Astrocyte (in vitro differentiated cells and primary cell): ENCODE data around the gene CLCF1. TPM values are rescaled to one million over a fixed set of nuclear protein-coding genes. Genes with fewer than 3 reads are reported as not detected.

Experiments used
- DNase-seq: peaks from one replicate; pipeline ENCODE4 v3.0.0-alpha.2; 2010; ENCODE audit warnings: low read depth
- FAIRE-seq: peaks from 2 replicates; lab custom pipeline; 2011; peaks lifted over from hg19 to GRCh38; lab: Jason Lieb, UNC
- H2AFZ ChIP-seq: 2 replicates; pipeline ENCODE4 v1.6.0; 2012; ENCODE audit warnings: low read depth, low read length, inconsistent platforms
- H3K27ac ChIP-seq: 2 replicates; pipeline ENCODE4 v1.5.1; 2011; ENCODE audit warnings: low read depth, low read length, inconsistent platforms
- H3K27me3 ChIP-seq: 2 replicates; pipeline ENCODE4 v1.6.0; 2011; ENCODE audit warnings: low read length, inconsistent platforms; ENCODE audit not compliant: insufficient read depth
- H3K36me3 ChIP-seq: 2 replicates; pipeline ENCODE4 v1.5.1; 2011; ENCODE audit warnings: low read length, inconsistent platforms; ENCODE audit not compliant: insufficient read depth
- H3K4me1 ChIP-seq: 2 replicates; pipeline ENCODE4 v1.5.1; 2011; ENCODE audit warnings: low read length, inconsistent platforms; ENCODE audit not compliant: insufficient read depth
- H3K4me2 ChIP-seq: 2 replicates; pipeline ENCODE4 v1.6.0; 2012; ENCODE audit warnings: low read length, inconsistent platforms
- H3K4me3 ChIP-seq: 2 replicates; pipeline ENCODE4 v1.5.1; 2011; ENCODE audit warnings: low read depth, mild to moderate bottlenecking, low read length, inconsistent platforms; ENCODE audit not compliant: insufficient read depth
- H3K79me2 ChIP-seq: 2 replicates; pipeline ENCODE4 v1.6.0; 2012; ENCODE audit warnings: mild to moderate bottlenecking, low read length, inconsistent platforms; ENCODE audit not compliant: insufficient read depth
- H3K9ac ChIP-seq: 2 replicates; pipeline ENCODE4 v1.6.0; 2012; ENCODE audit warnings: mild to moderate bottlenecking, low read length, inconsistent platforms
- H3K9me3 ChIP-seq: 2 replicates; pipeline ENCODE4 v1.5.1; 2012; ENCODE audit warnings: low read depth, mild to moderate bottlenecking, low read length, inconsistent platforms; ENCODE audit not compliant: insufficient read depth
- H4K20me1 ChIP-seq: 2 replicates; pipeline ENCODE4 v1.6.0; 2012; ENCODE audit warnings: low read length, inconsistent platforms; ENCODE audit not compliant: insufficient read depth
- H3K27ac Mint-ChIP-seq: one replicate; pipeline ENCODE4 v1.8.0; 2021; ENCODE audit warnings: mild to moderate bottlenecking, mixed read lengths; ENCODE audit not compliant: unreplicated experiment
- H3K27me3 Mint-ChIP-seq: one replicate; pipeline ENCODE4 v1.8.0; 2021; ENCODE audit warnings: low read depth, mixed read lengths; ENCODE audit not compliant: unreplicated experiment
- H3K36me3 Mint-ChIP-seq: one replicate; pipeline ENCODE4 v1.8.0; 2021; ENCODE audit warnings: low read depth, mixed read lengths; ENCODE audit not compliant: unreplicated experiment
- H3K4me1 Mint-ChIP-seq: one replicate; pipeline ENCODE4 v1.8.0; 2021; ENCODE audit warnings: low read depth, mixed read lengths; ENCODE audit not compliant: unreplicated experiment
- H3K4me3 Mint-ChIP-seq: one replicate; pipeline ENCODE4 v1.8.0; 2021; ENCODE audit warnings: mild to moderate bottlenecking, moderate library complexity, mixed read lengths; ENCODE audit not compliant: unreplicated experiment
- H3K9me3 Mint-ChIP-seq: one replicate; pipeline ENCODE4 v1.8.0; 2021; ENCODE audit warnings: mild to moderate bottlenecking, mixed read lengths; ENCODE audit not compliant: unreplicated experiment
- EZH2 ChIP-seq: IDR thresholded peaks from 2 replicates; pipeline ENCODE4 v1.6.1; 2012; ENCODE audit warnings: mild to moderate bottlenecking, low read length, inconsistent platforms; ENCODE audit not compliant: insufficient read depth
- total RNA-seq: library from RNA; stranded (reverse); gene quantifications from 2 replicates; pipeline ENCODE4 v1.2.1, GENCODE V29; 2021
- TF ChIP-seq, protein P1 (sequence below): IDR thresholded peaks from 2 replicates; pipeline ENCODE4 v1.5.1; 2011; ENCODE audit warnings: low read depth, mild to moderate bottlenecking, inconsistent platforms, low read length, moderate library complexity; ENCODE audit not compliant: insufficient read depth

Gene CLCF1
- total RNA-seq, 1 donor from 2014 or later: 17.6 TPM

DNA sequence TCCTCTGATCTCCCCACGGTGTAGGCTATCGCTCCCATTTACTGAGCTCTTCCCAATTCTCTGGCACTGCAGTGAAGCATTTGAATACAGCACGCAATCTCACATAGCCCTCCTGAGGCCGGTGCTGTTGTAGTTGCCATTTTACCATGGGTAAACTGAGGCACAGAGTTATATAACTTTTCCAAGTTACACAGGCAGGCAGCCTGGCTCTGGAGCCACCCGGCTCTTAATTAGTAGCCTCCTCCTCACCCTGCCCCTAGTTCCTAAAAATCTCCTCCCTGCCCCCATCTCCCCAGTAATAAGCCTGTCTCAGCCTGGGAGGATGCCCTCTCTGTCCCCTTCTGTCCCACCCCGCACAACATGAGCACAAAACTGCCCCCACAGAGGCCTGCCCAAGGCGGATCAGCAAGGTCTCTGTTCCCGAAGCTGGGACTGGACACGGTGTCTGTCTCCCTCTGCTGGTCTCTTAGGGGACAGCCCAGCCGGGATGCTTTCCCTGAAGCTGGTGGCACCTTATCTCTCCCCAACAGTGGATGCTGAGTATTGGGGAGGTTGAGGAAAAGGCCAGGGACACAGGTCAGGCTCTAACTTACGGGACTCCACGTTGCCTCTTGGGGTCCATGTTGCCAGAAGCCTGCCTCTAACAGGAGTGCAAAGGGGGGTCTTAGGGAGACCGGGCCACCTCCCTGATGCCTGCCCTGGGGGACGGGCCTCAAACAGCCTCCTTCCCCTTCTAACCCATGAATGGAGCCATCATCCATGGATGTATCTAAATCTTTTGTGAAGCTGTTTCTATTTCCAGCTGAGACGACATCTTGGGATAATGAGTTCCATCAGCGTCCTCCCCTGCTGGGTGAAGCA lies 9.1 kb upstream of the CLCF1 start:
- FAIRE-seq: no peak
- no peak overlapping the region for H3K27ac Mint-ChIP-seq
- H2AFZ ChIP-seq: peak overlapping the region; percentile 38

DNA sequence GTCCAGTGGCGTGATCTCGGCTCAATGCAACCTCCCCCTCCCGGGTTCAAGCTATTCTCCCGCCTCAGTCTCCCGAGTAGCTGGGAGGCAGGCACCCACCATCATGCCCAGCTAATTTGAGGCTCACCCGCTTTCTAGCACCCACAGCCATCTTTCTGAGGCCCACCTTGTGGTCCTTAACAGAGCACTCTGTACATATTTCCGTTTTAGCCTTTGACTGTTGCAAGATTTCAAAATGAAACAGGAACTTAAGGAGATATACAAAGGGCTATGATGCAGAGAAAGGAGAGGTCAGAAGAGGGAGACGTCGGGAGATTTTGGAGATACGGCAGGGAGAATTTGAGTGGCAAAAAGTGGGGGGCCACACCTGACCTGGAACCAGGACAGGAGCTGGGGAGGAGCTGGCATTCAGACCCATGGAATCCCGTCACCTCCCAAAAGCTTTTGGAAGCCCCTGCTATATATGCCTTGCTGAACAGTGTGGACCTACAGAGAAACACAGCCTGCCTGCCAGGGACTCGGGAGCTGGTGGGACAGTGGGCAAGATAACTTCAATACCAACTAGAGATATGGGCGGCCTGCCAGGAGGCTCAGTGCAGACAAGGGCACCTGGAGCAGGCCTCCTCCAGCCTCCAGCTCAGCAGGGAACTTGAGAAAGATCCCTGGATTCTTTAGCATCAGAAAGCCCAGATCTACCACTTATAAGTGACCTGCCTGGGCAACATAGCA lies 8.0 kb upstream of the CLCF1 start:
- Histone ChIP-seq H3K27ac (no peak overlapping the region), H2AFZ (no peak overlapping the region), H3K4me2 (no peak overlapping the region), H3K36me3 (no peaks in the 10 kb centered on the region), H3K79me2 (no peaks in the 10 kb centered on the region), H3K27me3 (peaks cover 3% of the 10 kb centered on the region), H3K4me3 (no peak overlapping the region), H3K4me1 (peaks cover 25% of the 10 kb centered on the region), H3K9me3 (no peaks in the 10 kb centered on the region), H3K9ac (no peak overlapping the region), H4K20me1 (no peaks in the 10 kb centered on the region)
- Mint-ChIP-seq H3K36me3 (no peaks in the 10 kb centered on the region), H3K9me3 (no peaks in the 10 kb centered on the region), H3K27me3 (peaks cover 6% of the 10 kb centered on the region), H3K4me3 (no peak overlapping the region), H3K27ac (no peak overlapping the region), H3K4me1 (peaks cover 22% of the 10 kb centered on the region)
- DNase-seq (no peak), FAIRE-seq (no peak)
- TF ChIP-seq, protein P1, sequence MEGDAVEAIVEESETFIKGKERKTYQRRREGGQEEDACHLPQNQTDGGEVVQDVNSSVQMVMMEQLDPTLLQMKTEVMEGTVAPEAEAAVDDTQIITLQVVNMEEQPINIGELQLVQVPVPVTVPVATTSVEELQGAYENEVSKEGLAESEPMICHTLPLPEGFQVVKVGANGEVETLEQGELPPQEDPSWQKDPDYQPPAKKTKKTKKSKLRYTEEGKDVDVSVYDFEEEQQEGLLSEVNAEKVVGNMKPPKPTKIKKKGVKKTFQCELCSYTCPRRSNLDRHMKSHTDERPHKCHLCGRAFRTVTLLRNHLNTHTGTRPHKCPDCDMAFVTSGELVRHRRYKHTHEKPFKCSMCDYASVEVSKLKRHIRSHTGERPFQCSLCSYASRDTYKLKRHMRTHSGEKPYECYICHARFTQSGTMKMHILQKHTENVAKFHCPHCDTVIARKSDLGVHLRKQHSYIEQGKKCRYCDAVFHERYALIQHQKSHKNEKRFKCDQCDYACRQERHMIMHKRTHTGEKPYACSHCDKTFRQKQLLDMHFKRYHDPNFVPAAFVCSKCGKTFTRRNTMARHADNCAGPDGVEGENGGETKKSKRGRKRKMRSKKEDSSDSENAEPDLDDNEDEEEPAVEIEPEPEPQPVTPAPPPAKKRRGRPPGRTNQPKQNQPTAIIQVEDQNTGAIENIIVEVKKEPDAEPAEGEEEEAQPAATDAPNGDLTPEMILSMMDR: no peak
- TF ChIP-seq EZH2: no peak

More for the DNA sequence above, 9.1 kb upstream of the CLCF1 start:
- peaks cover 3% of the 10 kb centered on the region for H3K27me3 ChIP-seq
- H3K79me2 ChIP-seq: no peaks in the 10 kb centered on the region
- H3K9ac ChIP-seq: no peak overlapping the region
- H3K36me3 ChIP-seq: no peaks in the 10 kb centered on the region
- no peak overlapping the region for H3K4me3 ChIP-seq
- peaks cover 25% of the 10 kb centered on the region for H3K4me1 ChIP-seq
- TF ChIP-seq EZH2: no peak
- TF ChIP-seq, protein P1: peak; percentile 97
- H3K9me3 Mint-ChIP-seq: no peaks in the 10 kb centered on the region
- no peaks in the 10 kb centered on the region for H3K9me3 ChIP-seq
- H4K20me1 ChIP-seq: no peaks in the 10 kb centered on the region
- no peak for DNase-seq
- no peaks in the 10 kb centered on the region for H3K36me3 Mint-ChIP-seq
- H3K4me3 Mint-ChIP-seq: peak overlapping the region; percentile 51
- H3K27me3 Mint-ChIP-seq: peaks cover 6% of the 10 kb centered on the region
- no peak overlapping the region for H3K27ac ChIP-seq
- H3K4me2 ChIP-seq: no peak overlapping the region
- peaks cover 27% of the 10 kb centered on the region for H3K4me1 Mint-ChIP-seq
